Ovary (tissue), 3 donors: Measurements from ENCODE around the gene KLHL30.

Experiments used
- EP300 ChIP-seq: sonication (generic); formaldehyde crosslinking; IDR thresholded peaks from one replicate; pipeline ENCODE4 v1.6.1; 2017; ENCODE audit warnings: antibody characterized with exemption
- POLR2A ChIP-seq: fragments of 450-650 bp; IDR thresholded peaks from one replicate; pipeline ENCODE4 v1.6.1; 2017; ENCODE audit warnings: antibody characterized with exemption, mild to moderate bottlenecking, moderate library complexity
- TF ChIP-seq, protein P1 (sequence below), 3 donors: fragments of 450-650 bp in 2 of 3; fragments of 200-600 bp in 1 of 3; IDR thresholded peaks; one replicate each; pipeline versions ENCODE4 v1.5.1 to v1.8.0; 2016 to 2022; ENCODE audit warnings: antibody characterized with exemption in 3 of 3, mild to moderate bottlenecking in 1 of 3
- donor health status: DM: no; HTN: no; CAD: no.

DNA sequence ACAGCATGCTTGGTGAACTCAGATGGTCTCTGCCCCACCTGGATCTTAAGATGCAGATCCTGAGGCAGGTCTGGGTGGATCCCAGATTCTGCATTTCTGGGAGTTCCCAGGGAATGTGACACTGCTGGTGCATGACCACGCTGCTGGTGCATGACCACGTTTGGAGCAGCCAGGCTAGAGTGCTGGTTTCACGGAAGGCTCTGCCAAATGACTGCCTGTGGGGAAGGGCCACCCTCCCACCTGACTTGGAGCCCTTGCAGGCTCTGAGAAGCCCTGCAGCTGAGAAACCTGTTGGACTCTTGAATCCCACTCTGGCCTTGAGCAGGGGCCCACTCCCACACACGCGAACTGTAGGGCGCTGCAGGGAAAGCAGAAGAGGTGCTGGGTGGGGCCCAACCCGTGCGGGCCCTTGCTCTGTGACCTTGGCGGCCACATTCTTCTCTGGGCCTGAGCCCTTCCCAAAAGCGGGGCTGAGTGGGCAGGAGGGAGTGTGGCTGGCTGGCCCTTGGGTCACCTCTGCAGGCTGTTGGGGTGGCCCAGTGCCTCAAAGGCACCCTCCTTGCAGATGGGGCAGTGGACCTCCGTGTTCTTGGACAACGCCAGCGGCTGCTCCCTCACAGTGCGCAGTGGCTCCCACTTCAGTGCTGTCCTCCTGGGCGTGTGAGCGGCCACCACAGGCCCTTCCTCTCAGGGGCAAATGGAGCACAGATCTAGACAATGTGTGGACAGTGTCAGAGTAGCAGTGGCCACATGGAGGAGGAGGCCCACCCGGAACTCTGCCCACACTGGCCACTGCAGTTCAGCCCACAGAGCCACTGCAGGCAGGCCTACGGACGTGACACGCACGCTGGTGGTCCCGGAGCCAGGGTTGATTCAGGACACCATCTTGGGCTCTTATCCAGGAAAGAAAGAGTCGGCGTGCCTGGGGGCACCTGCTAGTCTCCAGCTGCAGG, 28.2 kb downstream of the KLHL30 start:
- no peak for TF ChIP-seq POLR2A
- TF ChIP-seq, protein P1, sequence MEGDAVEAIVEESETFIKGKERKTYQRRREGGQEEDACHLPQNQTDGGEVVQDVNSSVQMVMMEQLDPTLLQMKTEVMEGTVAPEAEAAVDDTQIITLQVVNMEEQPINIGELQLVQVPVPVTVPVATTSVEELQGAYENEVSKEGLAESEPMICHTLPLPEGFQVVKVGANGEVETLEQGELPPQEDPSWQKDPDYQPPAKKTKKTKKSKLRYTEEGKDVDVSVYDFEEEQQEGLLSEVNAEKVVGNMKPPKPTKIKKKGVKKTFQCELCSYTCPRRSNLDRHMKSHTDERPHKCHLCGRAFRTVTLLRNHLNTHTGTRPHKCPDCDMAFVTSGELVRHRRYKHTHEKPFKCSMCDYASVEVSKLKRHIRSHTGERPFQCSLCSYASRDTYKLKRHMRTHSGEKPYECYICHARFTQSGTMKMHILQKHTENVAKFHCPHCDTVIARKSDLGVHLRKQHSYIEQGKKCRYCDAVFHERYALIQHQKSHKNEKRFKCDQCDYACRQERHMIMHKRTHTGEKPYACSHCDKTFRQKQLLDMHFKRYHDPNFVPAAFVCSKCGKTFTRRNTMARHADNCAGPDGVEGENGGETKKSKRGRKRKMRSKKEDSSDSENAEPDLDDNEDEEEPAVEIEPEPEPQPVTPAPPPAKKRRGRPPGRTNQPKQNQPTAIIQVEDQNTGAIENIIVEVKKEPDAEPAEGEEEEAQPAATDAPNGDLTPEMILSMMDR (IDR thresholded peaks at IDR 0.05), result no peak
- no peak for TF ChIP-seq EP300
